SIG-M5 treated with dmso at 0.1 percent for 504 hours (cell line): ENCODE data around the gene BIN2.
A peak's percentile ranks its signal among the peaks of the same experiment; 100 is the strongest.

Source experiments
- DNase-seq: peaks from one replicate; lab custom pipeline; 2025; ENCODE audit not compliant: unreplicated experiment; lab: John Stamatoyannopoulos, UW

Gene BIN2

DNA sequence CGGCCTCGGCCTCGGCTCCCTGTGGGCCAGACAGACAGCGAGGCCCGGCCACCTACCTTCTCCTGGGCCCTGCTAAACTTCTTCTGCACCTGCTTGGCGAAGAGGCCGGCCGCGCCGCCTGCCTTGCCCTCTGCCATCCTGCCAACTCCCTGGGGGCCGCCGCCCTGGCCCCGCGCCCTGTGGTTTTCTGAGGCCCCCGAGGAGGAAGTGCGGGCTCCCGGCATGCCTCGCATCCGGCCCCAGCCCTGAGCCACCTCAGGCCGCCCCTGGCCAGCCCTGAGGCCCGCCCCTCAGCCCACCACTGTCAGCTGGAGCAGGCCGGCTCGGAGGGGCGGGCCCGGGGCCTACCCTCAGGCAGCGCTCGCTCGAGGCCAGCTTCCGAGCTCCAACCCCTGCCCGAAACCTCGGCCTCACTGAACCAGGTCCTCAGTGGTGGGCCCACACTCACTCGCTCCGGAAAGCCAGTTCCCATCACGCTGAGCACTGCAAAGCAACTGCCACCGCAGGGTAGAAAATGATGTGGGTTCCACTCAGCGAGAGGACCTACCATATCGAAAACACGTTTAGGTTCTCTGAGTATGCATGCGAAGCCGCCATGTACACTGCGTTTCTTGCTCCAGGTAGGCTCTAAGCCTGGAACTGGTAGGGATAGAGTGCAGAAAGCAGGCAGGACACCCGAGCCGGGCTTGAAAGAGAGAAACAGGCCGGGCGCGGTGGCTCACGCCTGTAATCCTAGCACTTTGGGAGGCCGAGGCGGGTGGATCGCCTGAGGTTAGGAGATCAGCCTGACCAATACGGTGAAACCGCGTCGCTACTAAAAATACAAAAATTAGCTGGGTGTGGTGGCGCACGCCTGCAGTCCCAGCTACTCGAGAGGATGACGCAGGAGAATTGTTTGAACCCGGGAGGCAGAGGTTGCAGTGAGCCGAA lies at the start of gene BIN2:
Gene BIN2 (minus strand): TSS at position 209 of the 930 bp plus-strand sequence. CDS start 72 bp downstream, at position 137.
- DNase-seq = peak; percentile 55

DNA sequence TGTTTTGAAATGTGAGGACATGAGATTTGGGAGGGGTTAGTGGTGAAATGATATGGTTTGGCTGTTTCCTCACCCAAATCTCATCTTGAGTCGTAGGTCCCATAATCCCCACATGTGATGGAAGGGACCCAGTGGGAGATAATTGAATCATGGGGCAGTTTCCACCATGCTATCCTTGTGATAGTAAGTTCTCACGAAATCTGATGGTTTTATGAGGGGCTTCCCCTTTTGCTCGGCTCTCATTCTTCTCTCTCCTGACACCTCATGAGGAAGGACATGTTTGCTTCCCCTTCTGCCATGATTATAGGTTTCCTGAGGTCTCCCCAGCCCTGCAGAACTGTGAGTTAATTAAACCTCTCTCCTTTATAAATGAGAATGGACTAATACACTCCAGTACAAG lies 49.2 kb upstream of the BIN2 start:
- DNase-seq = no peak

DNA sequence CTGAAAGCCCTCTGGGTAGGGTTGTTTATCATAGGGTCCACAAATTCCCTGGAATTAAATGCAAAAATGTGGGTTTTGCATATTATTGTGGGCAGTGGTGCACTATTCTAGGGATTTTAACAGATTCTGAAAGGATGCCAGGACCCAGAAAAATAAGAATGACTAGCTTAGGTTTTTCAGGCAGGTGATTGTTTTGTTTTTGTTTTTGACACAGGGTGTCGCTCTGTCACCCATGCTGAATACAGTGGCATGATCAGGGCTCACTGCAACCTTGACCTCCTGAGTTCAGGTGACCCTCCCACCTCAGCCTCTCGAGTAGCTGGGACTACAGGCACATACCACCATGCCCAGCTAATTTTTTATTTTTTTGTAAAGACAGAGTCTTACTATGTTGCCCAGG lies 48.0 kb upstream of the BIN2 start:
- DNase-seq = no peak

DNA sequence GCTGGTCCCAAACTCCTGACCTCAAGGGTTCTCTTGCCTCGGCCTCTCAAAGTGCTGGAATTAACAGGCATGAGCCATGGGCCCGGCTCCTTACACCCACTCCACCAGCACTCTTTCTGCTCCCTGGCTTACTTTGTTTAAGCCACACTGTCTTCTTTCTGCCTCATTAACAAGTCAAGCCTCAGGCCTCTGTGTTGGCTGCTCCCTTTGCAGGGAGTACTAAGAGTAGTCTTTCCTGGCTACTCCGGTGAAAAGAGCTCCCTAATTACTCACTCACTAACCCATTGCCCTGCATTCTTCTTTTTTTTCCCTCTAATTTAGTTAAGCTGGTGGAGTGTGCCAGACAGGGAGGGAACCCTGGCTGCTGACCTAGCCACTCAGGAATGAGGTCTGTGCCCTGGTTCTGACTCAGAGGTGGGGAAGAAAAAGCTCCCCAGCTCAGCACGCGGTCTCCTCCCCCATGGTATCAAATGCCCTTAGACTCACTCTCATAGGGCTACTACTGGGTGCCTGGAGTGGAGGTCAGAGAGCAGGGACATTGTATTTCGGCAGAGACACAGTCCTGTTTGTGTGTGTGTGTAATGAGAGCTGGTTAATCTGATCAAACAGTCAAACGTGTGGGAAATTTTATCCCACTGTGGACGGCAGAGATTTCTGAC lies 47.5 kb upstream of the BIN2 start:
- peak; percentile 63 for DNase-seq

DNA sequence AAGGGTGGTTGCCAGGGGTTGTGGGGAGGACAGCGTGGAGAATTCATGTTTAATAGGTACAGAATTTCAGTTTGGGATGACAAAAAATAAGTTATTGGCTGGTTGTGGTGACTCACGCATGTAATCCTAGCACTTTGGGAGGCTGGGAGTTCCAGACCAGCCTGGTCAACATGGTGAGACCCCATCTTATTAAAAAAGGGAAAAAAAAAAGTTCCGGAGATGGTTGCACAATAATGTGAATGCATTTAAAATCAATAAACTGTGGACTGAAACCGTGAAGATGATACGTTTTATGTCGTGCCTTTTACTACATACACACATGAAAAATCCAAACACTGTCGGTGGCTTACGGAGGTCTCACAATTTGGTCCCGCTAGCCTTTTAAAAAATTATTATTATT lies 46.7 kb upstream of the BIN2 start:
- DNase-seq = no peak

DNA sequence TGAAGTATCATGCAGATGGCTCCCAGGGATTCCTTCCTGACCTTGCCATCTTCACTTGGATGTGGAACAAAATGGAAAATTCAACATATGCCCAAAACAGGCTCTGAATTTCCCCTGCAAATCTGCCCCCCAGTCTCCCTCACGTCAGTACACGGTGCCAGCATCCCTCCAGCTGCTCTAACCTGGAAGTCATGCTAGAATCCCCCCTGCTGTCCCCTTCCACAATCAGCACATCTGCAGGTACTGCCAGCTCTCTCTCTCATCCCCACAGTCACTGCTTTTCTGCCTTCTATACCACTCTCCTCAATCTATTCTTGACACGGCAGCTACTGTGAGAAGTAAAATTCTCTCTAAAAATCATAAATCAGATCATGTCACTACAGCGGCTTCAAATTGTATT lies 45.6 kb upstream of the BIN2 start:
- DNase-seq = no peak

DNA sequence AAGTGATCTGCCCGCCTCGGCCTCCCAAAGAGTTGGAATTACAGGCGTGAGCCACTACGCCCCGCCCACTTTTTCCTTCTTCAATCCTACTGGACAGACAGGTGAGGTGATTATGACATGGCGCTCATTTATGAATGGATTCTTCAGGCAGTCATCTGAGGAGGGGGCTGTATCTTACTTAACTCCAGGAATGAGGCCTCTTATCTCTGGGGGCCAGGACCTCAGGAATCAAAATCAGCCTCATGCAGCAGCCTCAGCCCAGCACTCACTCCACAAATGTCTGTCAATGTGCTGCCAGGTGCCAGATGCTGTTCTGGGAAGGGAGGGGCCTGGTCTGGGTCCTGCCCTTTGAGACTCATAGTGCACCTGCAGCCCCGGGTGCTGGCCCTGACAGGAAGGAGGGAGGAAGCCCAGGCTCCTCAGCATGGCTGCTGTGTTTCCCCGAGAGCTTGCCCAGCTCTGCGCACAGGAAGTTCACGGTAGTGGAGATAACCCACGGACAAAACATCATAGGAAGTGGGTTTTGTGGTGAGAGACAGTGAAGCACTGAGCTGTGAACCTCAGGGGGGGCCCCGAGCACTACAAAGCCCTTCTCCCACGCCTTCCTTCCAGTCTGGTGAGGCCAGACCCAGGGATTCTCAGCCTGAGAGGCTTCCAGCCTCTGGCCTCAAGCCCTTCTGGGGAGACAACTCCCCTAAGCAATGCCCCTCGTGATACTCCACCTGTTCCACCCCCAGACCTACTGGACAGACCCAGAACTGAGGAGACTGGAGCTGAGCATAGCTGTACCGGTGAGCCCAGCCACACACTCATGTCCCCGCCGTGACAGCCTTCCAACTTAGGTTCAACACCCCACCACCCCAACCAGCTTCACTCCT lies 44.9 kb upstream of the BIN2 start:
- DNase-seq = peak; percentile 77

DNA sequence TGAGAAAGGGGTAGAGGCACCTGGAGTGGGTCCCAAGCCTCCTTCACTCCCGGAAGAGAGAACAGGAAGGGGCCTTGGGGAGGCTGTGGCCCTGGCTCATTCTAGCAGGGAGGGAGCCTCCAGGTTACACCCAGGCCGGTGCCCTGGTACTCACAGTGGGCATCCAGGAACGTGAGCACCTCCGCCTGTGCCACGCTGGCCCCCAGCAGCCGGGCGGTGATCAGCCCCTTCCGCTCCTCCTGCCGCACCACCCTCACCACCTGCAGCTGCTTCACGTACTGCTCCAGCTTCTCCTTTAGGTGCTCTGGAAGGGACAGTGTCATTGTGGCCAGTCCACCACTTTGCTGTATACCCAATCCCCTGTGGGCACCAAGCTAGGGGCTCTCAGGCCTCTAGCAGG lies 41.3 kb upstream of the BIN2 start:
- DNase-seq = no peak

DNA sequence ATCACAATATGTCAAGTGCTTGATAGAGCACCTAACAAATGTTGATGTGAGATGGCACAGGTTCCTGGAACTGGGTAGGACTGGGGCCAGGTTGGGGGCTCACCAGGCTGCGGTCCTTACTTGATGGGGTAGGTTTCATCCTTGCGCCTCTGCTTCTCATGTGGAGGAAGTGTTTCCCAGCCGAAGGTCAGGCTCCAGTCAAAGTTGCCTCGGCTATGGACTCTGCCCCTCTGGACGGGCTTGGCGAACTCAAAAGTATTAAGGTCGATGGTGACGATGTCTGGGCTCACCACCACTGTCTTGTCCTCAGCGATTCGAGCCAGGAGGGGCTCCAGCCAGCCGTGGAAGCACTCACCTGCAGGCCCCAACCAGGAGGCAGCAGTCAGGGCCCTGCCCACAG lies 40.0 kb upstream of the BIN2 start:
- no peak for DNase-seq

DNA sequence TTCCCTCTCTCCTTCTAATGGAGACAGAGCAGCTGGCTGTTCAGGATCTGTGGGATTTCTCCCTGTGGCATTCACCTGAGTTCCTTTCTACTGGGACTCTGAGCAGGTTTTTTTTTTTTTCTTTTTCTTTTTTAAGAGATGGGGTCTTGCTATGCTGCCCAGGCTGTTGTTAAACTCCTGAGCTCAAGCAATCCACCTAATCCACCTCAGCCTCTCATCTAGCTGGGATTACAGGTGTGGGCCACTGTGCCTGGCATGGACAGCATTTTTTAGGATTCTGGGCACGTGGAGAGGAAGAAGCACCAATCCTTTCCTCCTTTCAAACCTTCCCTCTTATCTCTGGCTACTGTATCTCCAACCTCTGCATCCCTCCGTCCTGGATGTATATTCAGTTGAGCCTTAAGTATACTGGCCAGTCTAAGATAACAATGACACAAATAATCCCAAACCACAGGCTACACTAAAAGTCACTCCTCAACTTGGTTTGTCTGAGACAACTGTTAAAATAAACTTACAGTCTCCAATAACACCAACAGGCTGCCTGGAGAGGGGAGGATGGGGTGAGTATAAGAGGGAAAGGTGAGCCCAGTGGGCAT lies 38.9 kb upstream of the BIN2 start:
- no peak for DNase-seq

DNA sequence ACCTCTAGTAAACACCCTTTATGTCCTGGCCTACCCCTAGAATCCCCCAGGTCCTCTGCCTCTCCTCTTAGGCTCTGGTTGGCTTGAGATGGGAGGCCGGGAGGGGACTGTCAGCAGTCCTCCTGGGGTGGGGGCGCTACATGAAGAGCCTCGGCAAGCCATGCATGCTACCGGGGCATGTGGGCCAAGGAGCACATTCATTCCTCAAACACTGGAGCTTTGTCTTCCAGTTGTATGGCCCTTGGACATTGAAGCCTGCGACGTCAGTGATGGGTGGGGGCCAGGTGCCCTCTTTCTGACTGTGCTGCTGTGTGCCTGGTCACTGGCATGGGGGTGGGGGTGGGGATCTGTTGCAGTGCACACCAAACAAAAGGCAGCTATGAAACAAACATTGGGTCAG lies 38.3 kb upstream of the BIN2 start:
- DNase-seq = no peak

DNA sequence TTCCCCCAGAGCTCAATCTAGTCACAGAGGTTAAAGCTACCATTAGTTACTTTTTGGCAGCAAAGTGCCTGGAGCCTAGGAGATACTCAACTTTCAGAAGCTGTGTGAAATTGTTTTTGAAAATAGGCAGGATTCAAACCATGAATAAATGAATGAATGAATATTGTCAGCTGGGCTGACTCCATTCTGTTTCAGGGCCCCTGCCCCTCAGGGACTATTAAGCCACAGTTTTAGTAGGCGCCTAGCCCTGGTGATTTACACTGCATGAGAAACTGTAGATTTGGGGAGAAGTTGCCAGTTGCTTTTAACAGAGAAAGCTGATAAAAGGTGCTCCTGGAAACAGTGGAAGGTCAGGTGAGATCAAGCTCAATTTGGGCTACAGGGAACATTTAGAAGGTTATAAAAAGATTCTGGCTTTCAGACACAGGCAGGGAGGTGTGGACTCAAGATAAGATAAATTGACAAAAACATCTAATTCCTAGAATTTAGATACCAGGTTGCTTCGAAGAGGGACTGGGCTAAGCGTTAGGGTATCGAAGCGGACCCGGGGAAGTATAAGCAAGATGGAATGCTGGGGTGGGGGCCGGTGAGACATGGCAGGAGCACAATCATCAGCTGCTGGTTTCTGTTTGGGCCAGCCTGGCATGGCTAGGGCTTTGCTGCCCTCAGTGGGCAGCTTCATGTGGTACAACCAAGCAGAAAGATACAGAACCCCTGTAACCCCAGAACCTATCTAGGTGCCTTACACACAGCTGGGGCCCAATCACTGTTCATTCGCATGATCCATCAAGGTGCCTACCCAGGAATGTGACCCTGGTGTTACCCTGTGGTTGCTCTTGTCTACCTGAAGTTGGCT lies 37.4 kb upstream of the BIN2 start:
- DNase-seq = no peak

DNA sequence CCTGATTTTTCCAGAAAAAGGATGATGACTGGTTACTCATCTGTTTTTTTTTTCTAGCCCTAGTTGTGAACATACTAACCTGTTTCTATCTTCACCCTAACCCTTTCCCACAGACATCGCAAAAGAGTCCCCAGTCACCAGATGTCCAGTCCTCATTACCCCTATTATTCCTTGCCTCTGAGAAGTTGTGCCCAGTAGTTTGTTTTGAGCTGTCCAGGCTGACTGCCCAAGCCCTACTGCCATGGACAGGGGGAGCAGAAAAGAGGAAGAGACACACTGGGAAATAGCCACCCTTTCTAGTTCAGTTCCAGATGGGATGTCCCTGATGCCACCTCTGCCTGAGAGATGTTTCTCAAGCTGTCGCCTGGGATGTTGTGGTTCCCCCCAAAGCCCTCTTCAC lies 36.3 kb upstream of the BIN2 start:
- no peak for DNase-seq

DNA sequence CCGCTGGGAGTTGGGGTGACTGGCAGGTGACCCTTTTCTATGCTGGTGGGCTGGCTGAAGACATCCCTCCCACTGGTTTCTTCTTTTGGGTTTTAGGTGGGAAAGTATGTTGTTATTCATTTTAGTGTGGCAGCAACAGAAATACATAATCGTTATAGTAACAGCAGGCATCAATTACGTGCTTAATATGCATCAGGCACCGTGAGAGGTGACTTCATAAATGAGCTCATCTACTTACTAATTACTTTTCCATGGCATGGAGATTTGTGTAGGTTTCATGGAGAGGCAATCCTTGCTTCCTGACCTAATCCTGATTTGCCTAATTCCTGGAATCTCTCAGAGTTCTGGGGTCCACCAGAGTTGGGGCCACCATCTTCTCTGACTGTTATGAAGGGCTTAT lies 35.9 kb upstream of the BIN2 start:
- DNase-seq = no peak

DNA sequence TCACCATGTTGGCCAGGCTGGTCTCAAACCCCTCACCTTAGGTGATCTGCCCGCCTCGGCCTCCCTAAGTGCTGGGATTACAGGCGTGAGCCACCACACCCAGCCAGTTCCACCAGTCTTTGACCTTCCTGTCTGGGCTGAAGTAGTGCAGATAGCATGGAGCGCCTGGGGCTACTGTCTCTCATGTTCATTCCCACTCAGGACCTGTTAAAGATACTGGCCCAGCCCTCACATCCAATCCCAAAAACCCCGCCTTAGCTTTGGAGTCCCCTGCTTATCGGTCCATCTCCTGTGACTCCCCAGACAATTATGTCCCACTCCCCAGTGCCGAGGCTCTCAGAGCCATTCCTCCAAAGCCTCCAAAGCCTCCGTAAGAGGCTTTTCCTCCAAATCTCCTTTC lies 34.5 kb upstream of the BIN2 start:
- no peak for DNase-seq

DNA sequence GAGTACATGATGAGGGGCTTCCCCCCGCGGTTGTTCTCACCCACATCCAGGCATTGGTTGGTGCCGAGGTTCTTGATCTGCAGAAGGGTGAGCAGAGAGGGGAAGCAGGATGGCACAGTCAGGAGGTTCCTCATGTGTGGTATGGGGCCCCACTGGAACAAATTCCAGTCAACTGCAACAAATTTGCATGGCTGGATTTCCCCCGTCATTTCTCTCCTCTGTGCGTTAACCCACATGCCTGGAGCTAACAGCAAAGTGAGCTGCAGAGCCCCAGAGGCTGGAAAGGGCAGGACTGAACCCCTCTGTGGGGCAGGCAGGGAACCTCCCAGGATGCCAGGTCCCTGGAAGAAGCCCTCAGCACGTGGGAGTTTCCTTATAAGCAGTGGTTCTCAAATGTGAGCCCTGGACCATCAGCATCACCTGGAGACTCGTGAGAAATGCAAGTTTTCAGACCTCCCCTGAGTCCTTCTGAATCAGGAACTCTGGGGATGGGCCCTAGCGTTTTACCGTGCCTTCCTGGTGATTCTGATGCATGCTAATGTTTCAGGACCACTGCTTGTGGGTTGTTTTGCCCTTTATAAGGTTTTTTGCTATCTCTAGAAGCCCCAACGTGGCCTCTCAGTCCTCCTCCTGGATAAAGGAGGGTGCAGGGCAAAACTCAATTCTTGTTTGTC lies 33.5 kb upstream of the BIN2 start:
- DNase-seq = peak; percentile 12

DNA sequence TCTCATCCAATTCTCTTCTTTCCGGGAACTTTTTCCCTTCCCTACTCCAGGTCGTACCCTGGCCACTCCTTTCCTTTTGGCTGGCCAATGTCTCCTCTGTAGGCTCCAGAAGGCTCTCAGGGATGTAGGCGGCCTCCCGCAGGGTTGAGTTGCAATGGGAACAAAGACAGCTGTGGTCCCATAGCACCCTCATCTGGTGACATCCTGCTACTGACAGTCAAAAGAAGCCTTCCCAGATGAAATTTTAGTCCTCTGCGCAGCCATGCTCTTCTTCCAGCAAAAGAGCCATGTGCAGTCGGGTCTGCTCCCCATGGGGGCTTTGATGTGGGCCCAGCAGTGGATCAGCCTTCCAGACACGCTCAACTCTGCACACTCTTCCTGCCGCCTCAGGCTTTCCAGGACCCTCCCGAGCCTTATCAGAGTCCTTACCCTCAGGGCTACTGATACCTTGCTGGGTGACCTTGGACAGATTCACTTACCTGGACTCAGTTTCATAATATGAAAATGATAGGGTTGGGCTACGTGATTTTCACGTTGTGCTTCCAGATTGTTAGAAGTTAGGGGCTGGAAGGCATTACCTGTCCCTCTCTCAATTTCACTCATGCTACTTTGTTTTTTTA lies 28.0 kb upstream of the BIN2 start:
- DNase-seq = peak; percentile 66

DNA sequence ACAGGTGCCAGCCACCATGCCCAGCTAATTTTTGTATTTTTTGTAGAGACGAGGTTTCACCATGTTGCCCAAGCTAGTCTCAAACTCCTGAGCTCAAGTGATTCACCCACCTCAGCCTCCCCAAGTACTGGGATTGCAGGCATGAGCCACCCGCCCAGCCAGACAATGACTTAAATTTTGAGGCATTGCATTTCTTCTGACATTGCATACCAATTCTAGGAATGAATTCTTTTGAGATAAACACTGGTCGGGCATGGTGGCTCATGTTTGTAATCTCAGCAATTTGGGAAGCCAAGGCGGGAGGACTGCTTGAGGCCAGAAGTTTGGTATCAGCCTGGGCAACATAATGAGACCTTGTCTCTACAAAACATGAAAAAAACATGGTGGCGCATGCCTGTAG lies 25.1 kb upstream of the BIN2 start:
- no peak for DNase-seq

DNA sequence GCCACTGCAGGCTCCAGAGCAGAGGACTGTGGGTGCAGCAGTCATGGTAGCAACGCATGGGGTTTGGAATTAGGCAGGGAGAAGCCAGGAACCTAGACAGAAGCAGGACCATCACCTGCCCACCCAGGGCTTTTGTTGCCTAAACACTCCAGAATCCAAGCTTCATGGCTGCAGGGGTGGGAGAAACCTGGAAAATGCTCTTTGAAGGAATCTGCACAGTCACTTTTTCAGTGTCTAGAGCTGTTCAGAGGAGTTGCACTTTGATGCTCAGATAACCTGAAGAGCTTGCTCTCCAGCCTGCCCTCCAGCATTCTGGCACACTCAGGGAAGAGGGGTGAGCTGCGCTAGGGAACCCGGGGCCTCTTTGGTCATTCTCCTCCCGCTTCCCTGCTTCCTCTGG lies 24.1 kb upstream of the BIN2 start:
- DNase-seq = no peak
